Stimulated activated CD8-positive, alpha-beta memory T cell treated with anti-CD3 and anti-CD28 coated beads, Interleukin-4, amount 100 ng/mL, for 1 hour (primary cell): ENCODE measurements around the gene MED10.

Source experiments
- DNase-seq, 2 donors: peaks; one replicate each; pipeline ENCODE4 v3.0.0-alpha.2; 2020; ENCODE audit warnings: low read depth in 2 of 2, low spot score in 1 of 2

The MED10 gene

GRCh38 chr5:6399980-6400910 is 21.9 kb upstream of the MED10 start:
- no peak for DNase-seq

- DNase-seq: no peak
These were observed 20.4 kb upstream of the MED10 start for GRCh38 chr5:6398570-6399230.

GRCh38 chr5:6397536-6398269 is 19.4 kb upstream of the MED10 start:
- no peak for DNase-seq

GRCh38 chr5:6396836-6397535 is 18.6 kb upstream of the MED10 start:
- no peak for DNase-seq

DNA sequence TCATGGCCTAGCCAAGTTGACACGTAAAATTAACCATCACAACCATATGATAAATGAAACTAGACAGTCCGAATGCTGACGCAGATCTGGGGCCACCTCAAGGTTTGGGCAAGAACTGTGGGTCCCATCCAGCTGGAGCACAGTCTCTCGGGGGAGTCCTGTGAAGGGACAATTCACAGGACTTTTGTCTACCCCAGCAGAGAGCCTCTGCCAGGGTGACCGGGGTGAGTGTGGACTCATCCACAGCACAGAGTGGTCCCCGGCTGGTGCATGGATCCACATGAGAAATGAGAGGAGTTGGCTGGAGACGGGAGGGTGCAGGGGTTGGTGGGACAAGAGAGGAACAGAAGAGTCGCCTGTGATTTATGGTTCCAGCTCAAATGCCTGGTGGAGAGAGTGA is 17.7 kb upstream of the MED10 start:
- no peak for DNase-seq

DNA sequence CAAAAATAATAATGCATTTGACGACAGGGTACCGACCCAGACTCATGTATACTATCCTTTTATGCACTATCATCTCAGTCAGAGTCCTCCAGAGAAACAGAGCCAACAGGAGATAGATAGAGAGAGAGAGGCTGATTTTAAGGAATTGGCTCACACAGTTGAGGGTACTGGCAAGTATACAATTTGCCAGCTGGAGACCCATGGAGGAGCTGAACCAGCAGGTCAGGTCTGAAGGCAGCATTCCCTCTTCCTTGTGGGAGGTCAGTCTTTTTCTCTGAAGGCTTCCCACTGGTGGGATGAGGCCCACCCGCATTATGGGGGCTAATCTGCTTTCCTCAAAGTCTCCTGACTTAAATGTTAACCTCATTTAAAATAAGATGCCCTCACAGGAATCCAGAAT is 17.3 kb upstream of the MED10 start:
- DNase-seq: no peak

- no peak for DNase-seq
These were observed 16.7 kb upstream of the MED10 start for GRCh38 chr5:6395102-6395445.

- DNase-seq: no peak
These were observed 16.2 kb upstream of the MED10 start for GRCh38 chr5:6394429-6395101.

- no peak for DNase-seq
These were observed 15.3 kb upstream of the MED10 start for GRCh38 chr5:6393596-6394194.

DNA sequence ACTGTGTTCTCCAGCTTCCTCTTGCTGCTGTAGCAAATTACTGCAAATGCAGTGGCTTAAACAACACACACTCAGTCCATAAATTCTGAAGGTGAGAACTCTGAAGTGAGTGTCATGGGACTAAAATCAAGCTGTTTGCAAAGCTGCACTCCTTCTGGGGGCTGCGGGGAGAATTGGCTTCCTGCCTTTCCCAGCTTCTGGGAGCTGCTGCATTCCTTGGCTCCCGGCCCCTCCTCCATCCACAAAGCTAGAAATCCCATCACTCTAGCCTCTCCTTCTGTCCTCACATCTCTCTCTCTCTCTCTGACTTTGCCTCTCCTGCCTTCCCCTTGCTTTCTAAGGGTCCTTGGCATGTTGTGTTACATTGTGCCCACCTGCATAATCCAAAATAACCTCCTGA is 14.2 kb upstream of the MED10 start:
- no peak for DNase-seq

DNA sequence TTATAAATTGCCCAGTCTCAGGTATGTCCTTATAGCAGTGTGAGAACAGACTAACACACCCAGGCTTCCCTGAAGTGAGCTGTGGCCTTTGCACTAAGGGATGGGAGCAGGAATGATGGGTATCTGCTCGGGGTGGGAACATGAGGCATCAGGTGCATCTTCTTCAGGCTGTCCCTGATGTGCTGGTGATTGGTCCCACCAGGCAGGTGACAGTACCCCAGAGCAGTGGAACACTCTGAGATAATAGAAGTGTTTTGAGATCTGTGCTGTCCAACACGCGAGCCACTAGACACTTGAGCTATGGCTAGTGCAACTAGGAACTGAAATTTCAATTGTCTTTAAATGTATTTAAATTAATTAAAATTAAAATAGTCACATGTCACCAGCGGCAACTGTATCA is 12.8 kb upstream of the MED10 start:
- DNase-seq: no peak

- DNase-seq: no peak
These were observed 11.7 kb upstream of the MED10 start for GRCh38 chr5:6389946-6390530.

DNA sequence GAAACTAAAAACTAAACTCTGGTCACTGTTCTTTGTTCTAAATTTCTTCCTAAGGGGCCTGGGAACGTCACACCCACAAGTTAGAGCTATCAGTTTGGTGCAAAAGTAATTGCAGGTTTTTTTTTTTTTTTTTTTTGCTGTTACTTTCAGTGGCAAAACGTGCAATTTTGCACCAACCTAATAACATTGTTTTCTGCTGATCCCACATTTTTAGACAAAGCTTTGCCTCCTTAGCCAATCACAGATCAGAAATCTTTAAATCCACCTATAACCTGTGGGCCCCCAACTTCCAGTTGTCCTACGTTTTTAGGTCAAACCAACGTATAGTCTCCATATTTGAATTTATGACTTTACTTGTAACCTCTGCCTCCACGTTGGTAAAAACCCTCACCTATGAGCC is 11.1 kb upstream of the MED10 start:
- DNase-seq: no peak

DNA sequence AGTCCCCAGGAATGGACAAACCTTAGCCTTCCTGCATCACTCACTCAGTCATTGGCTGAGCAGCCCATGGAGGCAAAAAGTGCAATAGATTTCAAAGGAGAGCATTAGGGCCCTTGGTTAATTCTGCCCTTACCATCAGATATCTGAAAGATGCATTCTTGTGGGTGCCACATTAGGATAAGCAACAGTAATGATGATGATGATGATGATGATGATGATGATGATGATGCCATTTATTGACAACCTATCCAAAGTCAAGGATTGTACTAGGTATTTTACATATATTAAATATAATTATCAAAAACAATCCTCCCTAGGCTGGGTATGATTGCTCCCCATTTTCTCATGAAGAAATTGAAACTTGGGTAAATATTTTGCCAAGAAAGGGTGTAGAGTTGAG is 9.6 kb upstream of the MED10 start:
- DNase-seq: no peak

DNA sequence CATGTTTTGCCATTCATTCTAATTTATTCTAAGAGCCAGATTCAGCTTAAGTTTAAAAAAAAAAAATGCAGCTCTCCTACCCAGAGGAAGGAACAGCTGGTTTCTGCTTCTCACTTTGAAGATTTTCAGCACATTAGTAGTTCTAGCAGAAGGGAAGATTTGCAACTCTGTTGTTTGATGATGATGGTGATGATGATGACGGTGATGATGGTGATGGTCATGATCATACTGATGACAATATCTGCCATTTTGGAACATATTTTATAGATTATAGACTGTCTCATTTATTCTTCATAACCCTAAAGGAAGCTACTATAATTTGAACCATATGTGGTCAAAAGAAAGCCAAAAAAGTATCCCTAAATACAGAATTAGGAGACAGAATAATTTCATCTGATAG is 7.9 kb upstream of the MED10 start:
- no peak for DNase-seq

DNA sequence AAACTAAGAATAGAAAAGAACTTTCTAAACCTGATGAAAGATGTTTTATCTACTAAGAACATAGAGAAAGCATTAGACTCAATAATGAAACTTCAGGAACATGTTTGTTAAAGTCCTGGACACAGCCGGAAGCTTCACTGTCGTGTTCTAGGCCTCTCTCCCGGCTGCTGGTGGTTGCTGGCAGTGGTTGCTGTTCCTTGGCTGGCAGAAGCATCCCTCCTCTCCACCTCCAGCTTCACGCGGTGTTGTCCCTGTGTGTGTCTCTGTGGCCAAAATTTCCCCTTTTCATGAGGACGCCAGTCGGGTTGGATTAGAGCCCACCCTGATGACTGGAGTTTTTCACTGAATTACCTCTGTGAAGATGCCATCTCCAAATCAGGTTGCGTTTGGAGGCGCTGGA is 6.5 kb upstream of the MED10 start:
- DNase-seq: no peak

- no peak for DNase-seq
These were observed 5.0 kb upstream of the MED10 start for GRCh38 chr5:6383376-6383775.

- DNase-seq: no peak
These were observed 899 bp upstream of the MED10 start for GRCh38 chr5:6379246-6379645.

GRCh38 chr5:6378766-6379103 is 388 bp upstream of the MED10 start:
- DNase-seq: no peak

- DNase-seq: no peak
These were observed 804 bp downstream of the MED10 start for GRCh38 chr5:6377582-6377904.
